ENCODE data around the gene PRKN. TPM values are rescaled to one million over a fixed set of nuclear protein-coding genes. Genes with fewer than 3 reads are reported as not detected.
A peak's percentile ranks its signal among the peaks of the same experiment; 100 is the strongest.

The PRKN gene
- total RNA-seq, 3 donors from 2014 or later: 5.2 to 10.2 (median 8.1) TPM

- no peak for ATAC-seq
These were observed 1162.6 kb downstream of the PRKN start for GRCh38 chr6:161564952-161565351.

GRCh38 chr6:161561908-161562307 lies 1165.7 kb downstream of the PRKN start:
- ATAC-seq (no peak), DNase-seq (no peak)
- intact Hi-C loops (cut with DNase I, micrococcal nuclease): no loop called here
- Histone ChIP-seq H3K4me3 (no peak overlapping the region), H3K4me1 (ENCODE audit: low read depth) (no peaks in the 10 kb centered on the region), H3K9me3 (no peaks in the 10 kb centered on the region), H3K36me3 (ENCODE audit: low read depth) (no peaks in the 10 kb centered on the region)
- no peak for TF ChIP-seq CTCF (IDR thresholded peaks at IDR 0.05)

More at GRCh38 chr6:161564952-161565351, 1162.6 kb downstream of the PRKN start:
- Histone ChIP-seq H3K36me3 (ENCODE audit: low read depth) (no peaks in the 10 kb centered on the region), H3K4me1 (ENCODE audit: low read depth) (no peaks in the 10 kb centered on the region), H3K9me3 (peaks cover 2% of the 10 kb centered on the region), H3K4me3 (no peak overlapping the region)
- intact Hi-C loops (cut with DNase I, micrococcal nuclease): no loop called here
- DNase-seq: no peak
- TF ChIP-seq CTCF (IDR thresholded peaks at IDR 0.05): no peak

- H3K9me3 ChIP-seq: peaks cover 21% of the 10 kb centered on the region
- TF ChIP-seq CTCF (IDR thresholded peaks at IDR 0.05): no peak
- ATAC-seq (no peak), DNase-seq (no peak)
- no peaks in the 10 kb centered on the region for H3K4me1 ChIP-seq (ENCODE audit: low read depth)
- H3K4me3 ChIP-seq: no peak overlapping the region
- no peaks in the 10 kb centered on the region for H3K36me3 ChIP-seq (ENCODE audit: low read depth)
- intact Hi-C loops (cut with DNase I, micrococcal nuclease): no loop called here
These were observed 1170.0 kb downstream of the PRKN start for GRCh38 chr6:161557333-161558107.

- ATAC-seq (no peak), DNase-seq (no peak)
- TF ChIP-seq CTCF (IDR thresholded peaks at IDR 0.05): no peak
- Histone ChIP-seq H3K4me1 (ENCODE audit: low read depth) (no peaks in the 10 kb centered on the region), H3K36me3 (ENCODE audit: low read depth) (no peaks in the 10 kb centered on the region), H3K4me3 (no peak overlapping the region), H3K9me3 (peaks cover 21% of the 10 kb centered on the region)
- intact Hi-C loops (cut with DNase I, micrococcal nuclease): no loop called here
These were observed 1172.7 kb downstream of the PRKN start for GRCh38 chr6:161554883-161555282.

GRCh38 chr6:161549977-161550655 lies 1177.5 kb downstream of the PRKN start:
- DNase-seq (no peak), ATAC-seq (peak; percentile 33)
- Histone ChIP-seq H3K36me3 (ENCODE audit: low read depth) (no peaks in the 10 kb centered on the region), H3K4me3 (no peak overlapping the region), H3K9me3 (peaks cover 15% of the 10 kb centered on the region), H3K4me1 (ENCODE audit: low read depth) (no peaks in the 10 kb centered on the region)
- TF ChIP-seq CTCF (IDR thresholded peaks at IDR 0.05): no peak
- intact Hi-C loops (cut with DNase I, micrococcal nuclease): no loop called here
